Inferior parietal cortex (tissue), 1 donor: ENCODE data around the gene RAB20.
"Not testable (repeated sequence)": the region's sequence is repeated elsewhere in the genome, so short reads cannot be mapped to it uniquely, and the experiment has no call there.

Experiments
- DNase-seq: peaks from one replicate; pipeline ENCODE4 v3.0.0-alpha.2; 2016; ENCODE audit errors: extremely low spot score

The RAB20 gene, protein sequence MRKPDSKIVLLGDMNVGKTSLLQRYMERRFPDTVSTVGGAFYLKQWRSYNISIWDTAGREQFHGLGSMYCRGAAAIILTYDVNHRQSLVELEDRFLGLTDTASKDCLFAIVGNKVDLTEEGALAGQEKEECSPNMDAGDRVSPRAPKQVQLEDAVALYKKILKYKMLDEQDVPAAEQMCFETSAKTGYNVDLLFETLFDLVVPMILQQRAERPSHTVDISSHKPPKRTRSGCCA

DNA sequence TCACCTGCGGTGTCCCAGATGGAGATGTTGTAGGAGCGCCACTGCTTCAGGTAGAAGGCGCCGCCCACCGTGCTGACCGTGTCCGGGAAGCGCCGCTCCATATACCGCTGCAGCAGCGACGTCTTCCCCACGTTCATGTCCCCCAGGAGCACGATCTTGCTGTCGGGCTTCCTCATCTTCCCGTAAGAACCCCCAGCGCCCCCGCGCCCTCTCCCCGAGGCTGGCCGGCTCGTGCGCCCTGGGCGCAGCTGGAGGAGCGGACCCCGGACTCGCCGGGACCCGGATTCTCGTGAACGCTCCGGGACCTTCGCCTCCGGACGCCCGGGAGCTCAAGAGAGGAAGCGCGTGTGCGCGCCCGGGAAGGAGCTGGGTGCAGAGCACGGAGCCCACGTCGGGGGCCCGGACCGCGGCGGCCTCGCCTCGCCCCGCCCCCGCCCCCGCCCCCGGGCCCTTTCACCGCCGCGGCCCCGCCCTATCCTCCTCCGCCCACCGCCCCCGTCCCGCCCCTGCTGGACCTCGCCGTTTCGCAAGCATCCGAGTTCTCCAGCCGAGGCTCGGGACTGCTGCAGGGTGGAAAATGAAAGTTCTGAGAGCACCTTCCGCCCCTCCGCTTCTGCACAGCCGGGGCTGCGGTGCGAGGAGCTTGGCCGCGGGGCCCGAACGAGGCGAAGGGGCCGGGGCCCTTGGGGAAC is at the start of gene RAB20:
RAB20 (minus strand) TSS at position 379 of the 692 bp plus-strand sequence; CDS start at position 176, 203 bp downstream.
- no peak for DNase-seq

DNA sequence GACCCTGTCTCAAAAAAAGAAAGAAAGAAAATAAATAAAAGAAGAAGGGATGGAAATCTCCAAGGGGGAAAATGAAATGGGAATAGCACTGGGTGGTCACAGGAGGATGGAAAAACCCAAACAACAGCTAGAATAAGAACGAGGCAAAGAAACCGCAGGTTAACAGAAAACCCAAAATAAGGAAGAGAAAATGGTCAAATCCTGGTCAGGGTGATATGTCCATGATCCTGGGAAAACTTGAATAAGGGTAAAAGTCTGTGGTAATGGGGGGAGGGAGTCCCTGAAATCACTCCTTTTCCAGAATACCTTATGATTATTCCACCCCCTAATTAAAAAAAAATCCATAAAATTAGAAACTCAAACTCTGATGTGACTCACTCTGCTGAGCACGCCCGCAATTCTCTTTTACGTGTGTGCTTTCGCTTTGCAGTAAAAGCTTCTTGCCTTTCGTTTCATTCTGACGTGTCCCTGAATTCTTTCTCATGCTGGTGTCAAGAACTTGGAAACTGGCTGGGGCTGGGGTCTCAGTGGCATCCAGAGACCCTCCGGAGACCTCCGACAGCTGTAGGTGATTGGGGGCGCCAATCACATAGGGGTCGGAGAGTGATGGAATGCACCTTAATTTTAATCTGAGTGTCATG is 49.6 kb upstream of the RAB20 start:
- DNase-seq: no peak

DNA sequence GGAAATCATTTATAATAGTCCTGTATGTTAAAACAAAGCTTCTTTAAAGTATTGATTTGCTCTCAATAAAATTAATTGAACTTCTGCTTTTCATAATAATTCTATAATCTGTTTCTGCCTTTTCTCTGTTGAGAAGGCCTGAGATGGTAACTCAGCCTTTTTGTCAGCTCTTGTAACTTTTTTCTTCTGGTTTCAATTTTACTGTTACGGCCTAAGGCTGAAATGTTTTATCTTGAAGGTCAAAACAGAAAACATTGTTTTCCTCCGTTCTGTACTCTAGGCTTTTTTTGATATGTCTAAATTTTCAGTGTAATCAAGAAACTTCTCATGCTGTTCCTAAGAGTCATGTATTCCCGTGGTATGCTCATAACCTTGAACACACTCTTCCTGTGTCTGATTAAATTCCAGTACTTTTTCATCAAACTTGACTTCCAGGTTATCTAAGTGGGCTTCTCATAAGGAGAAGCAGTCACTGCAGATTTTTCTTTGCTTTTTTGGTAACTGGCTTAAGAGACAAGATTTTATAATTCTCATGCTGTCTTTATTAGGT is 46.2 kb upstream of the RAB20 start:
- no peak for DNase-seq

DNA sequence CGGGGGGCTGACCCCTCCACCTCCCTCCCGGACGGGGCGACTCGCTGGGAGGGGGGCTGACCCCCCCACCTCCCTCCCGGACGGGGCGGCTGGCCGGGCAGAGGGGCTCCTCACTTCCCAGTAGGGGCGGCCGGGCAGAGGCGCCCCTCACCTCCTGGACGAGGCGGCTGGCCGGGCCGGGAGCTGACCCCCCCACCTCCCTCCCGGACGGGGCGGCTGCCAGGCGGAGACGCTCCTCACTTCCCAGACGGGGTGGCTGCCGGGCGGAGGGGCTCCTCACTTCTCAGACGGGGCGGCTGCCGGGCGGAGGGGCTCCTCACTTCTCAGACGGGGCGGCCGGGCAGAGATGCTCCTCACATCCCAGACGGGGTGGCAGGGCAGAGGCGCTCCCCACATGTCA is 44.8 kb upstream of the RAB20 start:
- not testable (repeated sequence) for DNase-seq

DNA sequence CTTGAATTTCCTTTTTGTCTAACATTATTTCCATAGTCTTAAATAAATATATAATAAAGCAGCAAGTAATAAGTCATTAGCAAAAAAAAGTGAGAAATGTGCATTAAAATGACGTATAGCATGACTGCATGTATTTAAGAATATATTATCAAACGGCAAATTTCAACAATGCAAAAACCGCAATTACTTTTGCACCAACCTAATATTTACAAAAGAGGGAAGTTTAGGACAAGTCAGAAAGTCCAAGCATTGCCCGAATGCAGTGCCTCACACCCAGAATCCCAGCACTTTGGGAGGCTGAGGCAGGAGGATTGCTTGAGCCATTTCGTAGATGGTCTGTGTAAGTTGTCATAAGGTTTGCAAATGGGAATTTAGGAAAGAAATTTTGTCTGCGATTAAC is 43.6 kb upstream of the RAB20 start:
- DNase-seq: no peak

DNA sequence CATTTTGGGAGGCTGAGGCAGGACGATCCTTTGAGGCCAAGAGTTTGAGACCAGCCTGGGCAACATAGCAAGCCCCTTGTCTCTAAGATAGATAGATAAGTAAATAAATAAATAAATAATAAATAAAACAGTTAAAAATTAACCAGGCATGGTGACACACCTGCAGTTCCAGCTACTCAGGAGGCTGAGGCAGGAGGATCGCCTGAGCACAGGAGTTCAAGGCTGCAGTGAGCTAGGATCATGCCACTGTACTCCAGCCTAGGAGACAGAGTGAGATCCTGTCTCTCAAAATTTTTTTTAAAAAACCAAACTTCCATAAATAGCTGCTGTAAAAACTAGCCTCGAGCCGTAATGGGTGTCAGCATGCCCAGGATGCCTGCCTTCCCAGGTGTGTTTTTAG is 39.5 kb upstream of the RAB20 start:
- DNase-seq: no peak

DNA sequence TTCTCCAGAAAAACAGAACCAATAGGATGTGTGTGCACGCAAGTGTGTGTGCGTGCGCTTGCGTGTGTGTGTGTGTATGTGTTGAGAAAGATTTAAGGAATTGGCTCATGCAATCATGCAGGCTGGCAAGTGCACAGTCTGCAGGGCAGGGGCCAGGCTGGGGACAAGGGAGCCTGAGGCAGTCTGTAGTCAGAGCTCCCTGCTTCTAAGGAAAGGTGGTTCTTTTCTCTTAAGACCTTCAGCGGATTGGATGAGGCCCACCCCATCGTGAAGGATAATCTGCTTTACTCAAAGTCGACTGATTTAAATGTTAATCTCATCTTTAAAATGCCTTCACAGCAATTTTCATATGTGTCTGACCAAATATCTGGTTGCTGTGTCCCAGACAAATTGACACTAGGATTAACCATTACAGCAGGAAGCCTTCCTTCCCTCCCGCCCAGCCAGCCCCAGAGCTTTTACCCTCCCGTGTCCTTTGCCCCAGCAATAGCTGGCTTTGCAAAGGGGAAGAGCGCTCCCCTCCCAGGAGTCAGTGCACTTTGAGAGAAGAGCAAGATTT is 38.8 kb upstream of the RAB20 start:
- DNase-seq: no peak

DNA sequence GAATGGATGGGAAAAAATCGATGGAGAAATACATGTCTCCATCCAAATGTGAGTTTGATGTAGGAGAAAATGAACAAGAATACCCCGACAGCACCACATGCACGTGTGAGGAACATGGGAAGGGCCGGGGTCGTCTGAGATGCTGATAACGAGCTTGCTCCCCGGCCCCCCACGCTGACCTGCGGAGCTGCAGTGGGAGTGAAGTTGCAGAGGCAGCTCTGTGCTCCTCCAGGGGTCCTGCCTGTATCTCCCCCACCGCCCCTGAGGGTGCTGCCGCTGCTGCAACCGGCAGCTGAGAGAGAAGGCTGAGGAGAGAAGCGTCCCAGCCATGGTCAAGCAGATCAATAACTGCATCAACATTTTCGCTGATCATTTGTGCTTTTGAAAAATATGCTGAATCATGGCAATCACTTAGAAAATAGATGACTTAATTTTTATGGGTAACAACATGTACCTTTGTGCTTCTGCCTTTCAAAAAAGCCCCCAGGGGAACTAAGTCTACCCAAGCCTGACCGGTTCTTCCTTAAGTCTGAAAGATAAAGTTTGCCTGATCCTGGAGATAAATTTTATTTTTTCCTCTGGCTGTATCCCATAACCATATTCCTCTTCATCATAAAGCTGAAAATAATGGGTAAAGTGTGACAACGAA is 35.6 kb upstream of the RAB20 start:
- no peak for DNase-seq

DNA sequence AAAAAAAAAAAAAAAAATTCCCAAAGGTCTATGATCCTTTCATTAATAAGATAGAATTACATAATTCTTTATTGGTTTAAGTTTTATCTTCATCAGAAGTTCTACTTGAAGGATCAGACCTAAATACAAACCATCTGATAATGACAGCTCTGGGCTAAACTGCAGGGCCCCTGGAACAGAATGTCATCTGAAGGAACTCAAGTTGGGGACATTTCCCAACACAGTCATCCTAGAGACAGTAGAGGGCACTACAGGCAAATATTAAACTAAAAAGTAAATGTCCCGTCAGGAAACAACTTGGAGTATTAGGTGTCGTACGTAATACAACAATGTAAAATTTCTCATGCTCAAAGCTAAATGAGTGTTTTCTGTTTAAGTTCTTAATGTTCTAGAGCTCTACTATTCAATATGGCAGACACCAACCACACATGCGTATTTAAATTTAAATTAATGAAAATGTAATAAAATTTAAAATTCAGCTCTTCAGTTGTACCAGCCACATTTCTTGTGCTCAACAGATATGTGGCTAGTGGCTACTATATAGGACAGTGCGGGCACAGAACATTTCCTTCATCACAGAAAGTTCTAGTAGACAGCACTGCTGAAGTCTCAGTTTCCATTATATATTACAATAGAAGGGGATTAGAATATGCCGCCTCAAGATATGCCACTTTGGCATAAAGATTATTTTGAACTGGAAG is 32.1 kb upstream of the RAB20 start:
- peak; percentile 73 for DNase-seq

DNA sequence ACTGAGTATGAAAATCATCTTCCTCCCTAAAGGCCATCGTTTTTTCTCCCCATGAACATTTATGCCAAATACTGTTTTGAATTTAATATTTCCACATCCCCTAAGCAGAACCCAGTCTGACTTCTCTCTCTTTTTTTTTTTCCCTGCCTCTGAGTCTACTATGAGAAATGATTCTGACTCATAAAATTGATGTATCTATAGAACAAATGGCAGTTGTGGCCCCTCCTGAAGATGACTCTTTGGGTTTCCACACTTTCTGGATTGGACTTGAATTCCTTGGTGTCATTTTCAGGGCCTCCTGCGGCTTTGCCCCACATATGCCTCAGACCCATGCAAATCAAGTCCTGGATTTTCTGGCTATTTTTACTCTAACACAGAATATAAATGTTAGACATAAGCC is 31.1 kb upstream of the RAB20 start:
- no peak for DNase-seq

DNA sequence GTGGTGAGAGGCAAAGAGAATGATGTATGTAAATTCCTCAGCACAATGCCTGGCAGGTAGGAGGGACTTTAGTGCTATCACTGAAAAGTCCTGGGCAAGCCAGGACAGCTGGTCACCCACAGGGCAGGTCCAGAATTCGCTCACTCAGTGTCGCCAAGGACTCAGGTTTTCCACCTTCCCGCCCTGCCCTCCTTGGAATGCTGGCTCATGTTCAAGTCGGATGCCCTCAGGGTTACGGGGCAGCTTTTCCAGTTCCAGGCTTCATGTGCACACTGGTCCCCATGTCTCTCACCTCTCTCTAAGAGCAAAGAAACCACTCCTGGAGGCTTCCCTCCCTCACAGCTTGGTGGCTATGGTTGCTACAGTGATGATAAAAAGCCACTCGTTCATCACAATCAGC is 29.1 kb upstream of the RAB20 start:
- no peak for DNase-seq

DNA sequence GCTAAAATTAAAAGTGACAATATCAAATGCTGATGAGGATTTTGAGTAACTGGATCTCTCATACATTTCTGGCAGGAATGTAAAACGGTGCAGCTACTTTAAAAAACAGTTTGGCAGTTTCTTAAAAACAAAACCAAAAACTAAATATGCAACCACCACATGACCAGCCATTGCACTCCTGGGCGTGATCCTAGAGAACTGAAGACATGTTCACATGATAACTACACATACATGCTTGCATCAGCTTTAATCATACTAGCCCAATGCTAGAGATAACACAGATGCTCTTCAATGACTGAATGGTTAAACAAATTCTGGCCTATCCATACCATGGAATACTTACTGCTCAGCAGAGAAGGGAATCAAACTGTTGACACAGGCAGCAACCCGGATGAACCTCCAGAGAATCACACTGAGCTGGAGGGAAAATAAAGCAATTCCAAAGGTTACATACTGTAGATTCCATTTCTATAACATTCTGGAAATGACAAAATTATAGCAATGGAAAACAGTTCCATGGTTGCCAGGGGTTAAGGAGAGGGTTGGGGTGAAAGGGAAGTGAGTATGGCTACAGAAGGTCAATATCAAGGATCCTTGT is 28.4 kb upstream of the RAB20 start:
- no peak for DNase-seq

DNA sequence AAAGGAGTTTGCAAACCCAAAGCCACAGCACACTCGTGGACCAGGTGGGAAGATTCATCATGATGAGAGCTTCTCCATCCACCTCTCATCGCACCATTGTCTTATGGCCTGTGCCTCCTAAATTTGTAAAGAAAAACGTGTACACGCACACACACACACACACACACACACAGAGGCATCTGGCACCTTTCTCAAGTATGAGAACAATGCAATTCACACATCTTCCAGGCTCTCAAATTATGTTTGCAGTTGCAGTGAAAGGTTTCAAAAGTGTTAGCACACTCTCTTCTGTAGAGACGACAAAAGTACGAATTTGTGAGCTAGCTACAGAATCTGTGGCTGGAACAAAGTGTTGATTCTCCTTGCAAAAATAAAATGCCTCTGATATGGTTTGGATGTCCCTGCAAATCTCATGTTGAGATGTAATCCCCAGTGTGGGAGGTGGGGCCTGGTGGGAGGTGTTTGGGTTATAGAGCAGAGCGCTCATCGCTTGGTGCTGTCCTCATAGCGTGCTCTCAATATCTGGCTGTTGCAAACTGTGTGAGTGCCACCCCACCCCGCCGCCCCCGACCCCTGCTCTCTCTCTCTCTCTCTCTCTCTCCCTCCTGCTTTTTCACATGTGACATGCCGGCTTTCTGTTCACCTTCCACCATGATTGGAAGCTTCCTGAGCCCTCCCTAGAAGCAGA is 21.8 kb upstream of the RAB20 start:
- DNase-seq: peak; percentile 25

DNA sequence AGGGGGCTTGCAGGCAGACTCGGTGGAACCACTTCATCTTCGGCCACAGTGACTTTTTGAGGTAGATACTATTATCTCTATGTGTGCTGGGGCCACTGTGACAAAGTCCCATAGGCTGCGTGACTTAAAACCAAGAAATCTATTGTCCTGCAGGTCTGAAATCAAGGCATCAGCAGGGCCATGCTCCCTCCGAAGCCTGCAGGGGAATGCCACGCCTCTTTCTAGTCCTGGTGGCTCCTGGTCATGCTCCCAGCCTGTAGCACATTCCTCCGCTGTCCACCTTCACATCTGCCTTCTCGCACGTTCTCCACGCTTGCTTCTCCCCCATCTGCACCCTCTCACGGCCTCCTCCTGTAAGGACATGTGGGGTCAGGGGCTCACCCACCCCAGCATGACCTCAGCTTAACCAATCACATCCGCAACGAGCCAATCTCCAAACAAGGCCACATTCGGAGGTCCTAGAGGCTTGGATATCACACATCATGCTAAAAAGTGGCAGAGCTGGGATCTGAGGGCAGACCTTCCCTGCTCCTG is 21.0 kb upstream of the RAB20 start:
- DNase-seq: no peak

DNA sequence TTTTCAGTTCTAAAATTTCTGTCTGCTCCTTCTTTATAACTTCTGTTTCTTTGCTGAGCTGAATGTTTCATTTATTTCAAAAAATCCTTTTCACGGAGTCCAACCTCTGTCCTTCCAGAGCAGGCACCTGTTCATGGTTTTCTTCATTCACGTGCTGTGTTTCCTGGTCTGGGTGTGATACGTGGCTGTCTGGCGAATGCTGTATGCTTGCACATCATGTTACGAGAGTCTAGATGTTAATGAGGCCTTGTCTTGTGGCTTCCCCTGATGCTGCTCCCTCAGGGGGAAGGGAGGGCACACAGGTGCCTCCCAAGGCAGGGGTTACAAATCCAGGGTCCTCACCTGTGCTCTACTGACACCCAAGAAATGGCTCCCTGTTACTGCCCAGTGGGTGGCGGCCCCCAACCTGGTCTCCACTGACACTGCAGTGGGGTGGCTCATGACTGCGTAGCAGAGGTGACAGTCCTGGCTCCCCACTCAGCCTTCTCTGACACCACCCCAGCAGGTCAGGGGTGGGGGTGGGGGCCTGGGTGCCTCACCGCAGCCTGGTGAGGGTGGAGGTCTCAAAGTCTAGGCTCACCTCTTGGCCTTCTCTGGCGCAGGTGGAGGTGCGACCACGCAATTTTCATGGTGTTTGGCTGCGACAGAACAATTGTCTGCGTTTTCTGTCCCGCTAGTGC is 20.1 kb upstream of the RAB20 start:
- no peak for DNase-seq

DNA sequence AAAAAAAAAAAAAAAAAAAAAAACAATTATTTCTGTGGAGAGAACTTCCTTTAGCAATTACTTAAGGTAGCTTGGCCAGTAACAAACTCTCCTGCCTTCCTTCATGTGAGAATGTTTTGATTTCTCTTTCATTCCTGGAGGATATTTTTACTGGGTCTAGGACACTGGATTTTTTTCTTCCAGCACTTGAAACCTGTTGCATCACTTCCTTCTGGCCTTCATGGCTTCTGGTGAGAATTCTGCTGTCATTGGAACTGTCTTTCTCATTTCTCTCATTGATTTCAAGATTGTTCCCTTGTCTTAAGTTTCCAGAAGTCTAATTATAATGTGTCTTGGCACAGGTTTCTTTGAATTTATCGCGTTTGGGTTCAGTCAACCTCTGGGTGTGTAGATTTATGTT is 19.3 kb upstream of the RAB20 start:
- DNase-seq: no peak

DNA sequence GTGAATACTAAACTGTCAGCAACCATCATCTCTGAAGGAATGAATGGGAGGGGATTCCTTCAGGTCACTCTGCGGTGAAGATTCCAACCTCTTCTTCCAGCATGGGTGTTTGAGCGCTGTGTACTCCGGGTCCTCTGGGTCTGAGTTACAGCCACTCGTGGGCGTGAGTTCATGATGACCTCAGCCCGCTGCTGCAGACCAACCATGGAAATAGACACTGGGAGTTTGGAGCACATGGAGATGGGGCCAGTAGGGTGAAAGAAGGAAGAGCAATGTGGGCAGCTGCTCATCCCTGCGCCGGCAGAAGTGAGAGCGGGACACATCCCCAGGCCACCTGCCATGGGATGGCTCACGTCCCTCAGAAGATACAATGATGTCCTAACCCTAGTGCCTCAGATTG is 16.8 kb upstream of the RAB20 start:
- no peak for DNase-seq

DNA sequence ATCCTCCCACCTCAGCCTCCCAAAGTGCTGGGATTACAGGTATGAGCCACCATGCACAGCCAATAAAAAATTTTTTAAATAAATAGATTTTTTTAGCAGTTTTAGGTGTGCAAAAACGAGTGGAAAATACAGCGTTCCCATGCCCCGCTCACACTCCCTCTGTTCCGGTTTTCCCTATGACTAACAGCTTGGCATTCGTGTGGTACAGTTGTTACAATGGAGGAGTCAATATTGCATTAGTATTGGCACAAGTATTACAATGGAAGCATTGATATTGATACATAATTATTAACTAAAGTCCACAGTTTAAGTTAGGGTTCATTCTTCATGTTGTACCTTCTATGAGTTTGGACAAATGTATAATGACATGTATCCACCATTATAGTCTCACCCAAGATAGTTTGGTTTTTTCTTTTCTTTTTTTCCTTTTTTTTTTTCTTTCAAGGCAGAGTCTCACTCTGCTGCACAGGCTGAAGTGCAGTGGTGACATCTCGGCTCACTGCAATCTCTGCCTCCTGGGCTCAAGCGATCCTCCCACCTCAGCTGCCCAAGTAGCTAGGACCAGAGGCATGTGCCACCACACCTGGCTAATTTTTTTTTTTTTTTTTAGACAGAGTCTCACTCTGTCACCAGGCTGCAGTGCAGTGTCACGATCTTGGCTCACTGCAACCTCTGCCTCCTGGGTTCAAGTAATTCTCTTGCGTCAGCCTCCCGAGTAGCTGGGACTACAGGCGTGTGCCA is 15.4 kb upstream of the RAB20 start:
- DNase-seq: no peak

DNA sequence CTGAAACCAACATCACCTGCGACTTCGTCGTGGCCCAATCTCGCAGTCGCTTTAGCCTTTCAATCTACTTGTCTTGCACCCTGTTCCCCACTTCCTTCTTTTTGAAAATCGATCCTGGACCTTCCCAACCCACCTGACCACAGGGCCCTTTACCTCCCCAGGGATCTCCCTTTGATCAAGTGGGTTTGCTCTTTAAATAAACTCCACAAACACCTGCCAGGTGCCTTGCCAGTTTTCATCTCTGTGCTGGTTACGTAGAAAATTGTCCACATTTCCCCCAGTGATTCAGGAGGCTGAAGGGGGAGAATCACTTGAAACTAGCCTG is 14.5 kb upstream of the RAB20 start:
- DNase-seq: no peak
